HG02798 (cell line): ENCODE measurements around the gene MVD.

Source experiments
- ATAC-seq: cut with Tn5 transposase; IDR thresholded peaks from one replicate; pipeline ENCODE4 v1.9.1; 2021; ENCODE audit warnings: mild to moderate bottlenecking; ENCODE audit not compliant: unreplicated experiment, poor library complexity

The MVD gene

GRCh38 chr16:88662843-88663606, at the start of gene MVD:
Gene MVD (minus strand): TSS chr16:88663091. CDS start chr16:88663080, 11 bp downstream.
- peak; percentile 97 for ATAC-seq

- no peak for ATAC-seq
These were observed 49.6 kb upstream of the MVD start for GRCh38 chr16:88712362-88712979.

- ATAC-seq, result no peak
These were observed 49.0 kb upstream of the MVD start for GRCh38 chr16:88711750-88712340.

- no peak for ATAC-seq
These were observed 47.7 kb upstream of the MVD start for GRCh38 chr16:88710556-88710955.

GRCh38 chr16:88706965-88707826, 44.3 kb upstream of the MVD start:
- no peak for ATAC-seq

- ATAC-seq, result peak; percentile 82
These were observed 43.5 kb upstream of the MVD start, which contains the start of the genes CTU2 and RNF166 for GRCh38 chr16:88706229-88706964. Gene CTU2 (plus strand): TSS chr16:88706503. CDS start chr16:88706531, 28 bp downstream. Gene RNF166 (minus strand): TSS chr16:88706408. CDS start chr16:88706325, 83 bp downstream.

GRCh38 chr16:88705801-88706228, 42.9 kb upstream of the MVD start:
- peak; percentile 11 for ATAC-seq

- no peak for ATAC-seq
These were observed 42.3 kb upstream of the MVD start for GRCh38 chr16:88705076-88705684.

GRCh38 chr16:88703486-88704309, 40.8 kb upstream of the MVD start:
- no peak for ATAC-seq

- no peak for ATAC-seq
These were observed 39.7 kb upstream of the MVD start for GRCh38 chr16:88702371-88703210.

- ATAC-seq, result no peak
These were observed 38.9 kb upstream of the MVD start for GRCh38 chr16:88701581-88702370.

- ATAC-seq, result peak; percentile 69
These were observed 38.0 kb upstream of the MVD start for GRCh38 chr16:88700636-88701482.

- ATAC-seq, result no peak
These were observed 37.4 kb upstream of the MVD start for GRCh38 chr16:88700322-88700635.

- ATAC-seq, result no peak
These were observed 36.3 kb upstream of the MVD start for GRCh38 chr16:88699180-88699579.

GRCh38 chr16:88698646-88699045, 35.8 kb upstream of the MVD start:
- no peak for ATAC-seq
